Measurements from ENCODE around the gene B4GALNT2. TPM values are rescaled to one million over a fixed set of nuclear protein-coding genes. Genes with fewer than 3 reads are reported as not detected.

The B4GALNT2 gene
- total RNA-seq, 2 donors from 2014 or later: not detected

GRCh38 chr17:49194297-49194607 lies 61.7 kb downstream of the B4GALNT2 start:
- Mint-ChIP-seq H3K4me3 (peak overlapping the region; percentile 64), H3K4me1 (ENCODE audit: low read depth in 2 of 2) (peaks cover 45 to 55% of the 10 kb centered on the region in 2 donors), H3K27me3 (no peaks in the 10 kb centered on the region), H3K9me3 (no peaks in the 10 kb centered on the region), H3K27ac (peak overlapping the region; percentile 50 to 94), H3K36me3 (no peaks in the 10 kb centered on the region)
- no peak for DNase-seq (ENCODE audit: low spot score)
- ATAC-seq: no peak

GRCh38 chr17:49195751-49196150 lies 63.2 kb downstream of the B4GALNT2 start:
- H3K4me1 Mint-ChIP-seq (ENCODE audit: low read depth in 2 of 2): peaks cover 47 to 55% of the 10 kb centered on the region in 2 donors
- H3K4me3 Mint-ChIP-seq: peak overlapping the region; percentile 51
- DNase-seq (ENCODE audit: low spot score): no peak
- no peak for ATAC-seq
- peak overlapping the region in 1 of 2 donors; percentile 94 for H3K27ac Mint-ChIP-seq
- H3K36me3 Mint-ChIP-seq: no peaks in the 10 kb centered on the region
- no peaks in the 10 kb centered on the region for H3K9me3 Mint-ChIP-seq
- H3K27me3 Mint-ChIP-seq: no peaks in the 10 kb centered on the region

DNA sequence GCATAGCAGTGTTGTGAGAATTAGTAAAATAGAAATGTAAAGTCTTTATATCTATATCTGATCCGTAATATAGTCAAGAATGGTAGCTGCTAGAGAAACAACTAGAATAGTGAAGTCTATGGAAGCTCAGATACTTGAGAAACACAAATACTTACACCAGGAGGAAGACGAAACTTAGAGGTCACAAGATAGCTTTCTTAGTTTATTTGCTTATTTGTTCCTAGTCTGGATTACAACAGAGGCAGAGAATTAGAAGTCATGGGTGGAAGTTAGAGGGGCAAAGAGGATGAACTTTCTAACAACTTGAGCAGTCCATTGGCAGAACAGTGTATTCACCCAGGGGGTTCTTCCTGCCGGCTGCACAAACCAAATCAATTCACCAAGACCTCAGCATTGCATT lies 64.0 kb downstream of the B4GALNT2 start:
- H3K4me1 Mint-ChIP-seq (ENCODE audit: low read depth in 2 of 2): peaks cover 45 to 52% of the 10 kb centered on the region in 2 donors
- no peaks in the 10 kb centered on the region for H3K9me3 Mint-ChIP-seq
- H3K36me3 Mint-ChIP-seq: no peaks in the 10 kb centered on the region
- no peak for ATAC-seq
- H3K4me3 Mint-ChIP-seq: no peak overlapping the region
- H3K27ac Mint-ChIP-seq: peak overlapping the region in 1 of 2 donors; percentile 94
- no peaks in the 10 kb centered on the region for H3K27me3 Mint-ChIP-seq
- no peak for DNase-seq (ENCODE audit: low spot score)

DNA sequence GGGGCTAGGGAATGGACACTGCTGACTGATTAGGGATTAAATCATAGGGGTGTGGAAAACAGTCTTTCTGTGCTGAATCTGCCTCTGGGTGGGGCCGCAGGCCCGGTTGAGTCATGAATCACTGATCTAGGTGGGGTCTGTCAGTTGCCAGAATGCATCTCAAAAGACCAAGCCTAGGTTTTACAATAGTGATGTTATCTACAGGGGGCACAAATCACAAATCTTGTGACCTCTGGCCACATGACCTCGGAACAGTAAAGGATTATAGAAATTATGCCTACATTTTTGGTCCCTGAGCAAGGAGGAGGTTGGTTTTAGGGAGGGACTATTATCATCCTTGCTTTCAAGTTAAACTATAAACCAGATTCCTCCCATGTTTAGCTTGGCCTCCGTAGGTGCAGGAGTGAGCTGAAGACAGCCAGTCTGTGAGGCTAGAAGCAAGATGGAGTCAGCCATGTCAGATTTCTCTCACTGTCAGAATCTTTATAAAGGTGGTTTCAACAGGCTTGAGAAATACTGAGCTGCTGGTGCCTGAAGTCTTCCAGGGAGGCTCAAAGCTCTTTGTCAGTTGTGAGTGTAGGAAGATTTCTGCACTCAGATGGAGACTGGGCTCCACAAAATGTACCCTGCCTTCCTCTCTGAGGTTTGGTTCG lies 64.9 kb downstream of the B4GALNT2 start:
- no peaks in the 10 kb centered on the region for H3K36me3 Mint-ChIP-seq
- H3K9me3 Mint-ChIP-seq: no peaks in the 10 kb centered on the region
- H3K4me1 Mint-ChIP-seq (ENCODE audit: low read depth in 2 of 2): peaks cover 36 to 49% of the 10 kb centered on the region in 2 donors
- H3K27ac Mint-ChIP-seq: no peak overlapping the region
- no peaks in the 10 kb centered on the region for H3K27me3 Mint-ChIP-seq
- DNase-seq (ENCODE audit: low spot score) (no peak), ATAC-seq (no peak)
- H3K4me3 Mint-ChIP-seq: no peak overlapping the region

DNA sequence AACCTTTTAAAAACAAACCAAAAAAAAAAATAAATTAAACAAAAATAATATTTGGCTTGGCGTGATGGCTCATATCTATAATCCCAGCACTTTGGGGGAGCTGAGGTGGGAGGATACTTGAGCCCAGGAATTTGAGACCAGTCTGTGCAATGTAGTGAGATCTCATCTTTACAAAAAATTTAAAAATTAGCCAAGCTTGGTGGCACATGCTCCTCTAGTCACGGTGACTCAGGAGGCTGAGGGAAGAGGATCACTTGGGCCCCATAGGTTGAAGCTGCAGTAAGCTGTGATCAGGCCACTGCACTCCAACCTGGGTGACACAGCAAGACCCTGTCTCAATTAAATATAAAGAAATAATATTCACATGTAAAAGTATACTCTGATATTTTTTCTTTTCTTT lies 65.6 kb downstream of the B4GALNT2 start:
- DNase-seq (ENCODE audit: low spot score) (no peak), ATAC-seq (no peak)
- H3K27ac Mint-ChIP-seq: no peak overlapping the region
- H3K36me3 Mint-ChIP-seq: no peaks in the 10 kb centered on the region
- peaks cover 29 to 44% of the 10 kb centered on the region in 2 donors for H3K4me1 Mint-ChIP-seq (ENCODE audit: low read depth in 2 of 2)
- no peak overlapping the region for H3K4me3 Mint-ChIP-seq
- H3K27me3 Mint-ChIP-seq: no peaks in the 10 kb centered on the region
- H3K9me3 Mint-ChIP-seq: no peaks in the 10 kb centered on the region

GRCh38 chr17:49200423-49201083 lies 68.0 kb downstream of the B4GALNT2 start:
- no peak for DNase-seq (ENCODE audit: low spot score)
- no peaks in the 10 kb centered on the region for H3K9me3 Mint-ChIP-seq
- H3K4me3 Mint-ChIP-seq: no peak overlapping the region
- peaks cover 22 to 27% of the 10 kb centered on the region in 2 donors for H3K4me1 Mint-ChIP-seq (ENCODE audit: low read depth in 2 of 2)
- H3K36me3 Mint-ChIP-seq: no peaks in the 10 kb centered on the region
- H3K27me3 Mint-ChIP-seq: no peaks in the 10 kb centered on the region
- ATAC-seq: peak; percentile 47 to 61
- H3K27ac Mint-ChIP-seq: peak overlapping the region in 1 of 2 donors; percentile 54

DNA sequence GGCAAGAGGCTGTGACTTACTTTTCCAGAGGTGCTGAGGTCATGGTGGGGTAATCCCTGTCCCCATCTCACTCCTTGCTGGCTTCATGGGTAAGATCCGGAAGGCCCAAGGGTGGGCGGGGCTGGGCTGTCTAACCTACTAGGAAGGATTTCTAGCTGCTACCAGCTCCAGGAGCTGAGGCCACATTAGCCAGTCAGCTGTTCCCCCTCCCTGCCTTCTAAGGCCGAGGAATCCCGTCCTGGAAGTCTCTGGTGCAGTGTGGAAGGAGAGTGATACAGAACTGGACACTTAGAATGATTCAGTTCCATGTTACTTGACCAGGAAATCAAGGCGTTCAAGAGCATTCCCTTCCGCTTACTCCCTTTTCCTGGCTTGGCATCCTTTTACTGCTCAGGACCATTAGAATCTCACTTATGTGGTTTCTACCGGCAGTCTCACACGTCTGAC lies 68.9 kb downstream of the B4GALNT2 start:
- Mint-ChIP-seq H3K27me3 (no peaks in the 10 kb centered on the region), H3K27ac (no peak overlapping the region), H3K4me3 (no peak overlapping the region), H3K36me3 (no peaks in the 10 kb centered on the region), H3K4me1 (ENCODE audit: low read depth in 2 of 2) (peaks cover 17 to 20% of the 10 kb centered on the region in 2 donors), H3K9me3 (no peaks in the 10 kb centered on the region)
- DNase-seq (ENCODE audit: low spot score) (no peak), ATAC-seq (no peak)

DNA sequence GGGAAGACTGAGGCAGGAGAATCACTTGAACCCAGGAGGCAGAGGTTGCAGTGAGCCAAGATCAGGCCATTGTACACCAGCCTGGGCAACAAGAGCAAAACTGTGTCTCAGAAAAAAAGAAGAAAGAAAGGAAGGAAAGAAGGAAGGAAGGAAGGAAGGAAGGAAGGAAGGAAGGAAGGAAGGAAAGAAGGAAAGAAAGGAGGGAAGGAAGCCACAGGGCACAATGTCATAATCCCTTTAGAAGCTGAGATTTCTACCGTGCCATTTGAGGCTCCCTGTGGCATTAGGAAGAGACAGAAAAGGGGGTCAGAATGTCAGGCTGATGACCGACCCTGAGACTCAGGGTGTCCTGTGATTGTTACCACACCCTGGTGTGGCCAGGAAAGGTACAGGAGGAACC lies 71.2 kb downstream of the B4GALNT2 start:
- ATAC-seq: no peak
- Mint-ChIP-seq H3K9me3 (no peaks in the 10 kb centered on the region), H3K4me1 (ENCODE audit: low read depth in 2 of 2) (peaks cover 25 to 29% of the 10 kb centered on the region in 2 donors), H3K4me3 (no peak overlapping the region), H3K27ac (no peak overlapping the region), H3K36me3 (no peaks in the 10 kb centered on the region), H3K27me3 (no peaks in the 10 kb centered on the region)
- no peak for DNase-seq (ENCODE audit: low spot score)

DNA sequence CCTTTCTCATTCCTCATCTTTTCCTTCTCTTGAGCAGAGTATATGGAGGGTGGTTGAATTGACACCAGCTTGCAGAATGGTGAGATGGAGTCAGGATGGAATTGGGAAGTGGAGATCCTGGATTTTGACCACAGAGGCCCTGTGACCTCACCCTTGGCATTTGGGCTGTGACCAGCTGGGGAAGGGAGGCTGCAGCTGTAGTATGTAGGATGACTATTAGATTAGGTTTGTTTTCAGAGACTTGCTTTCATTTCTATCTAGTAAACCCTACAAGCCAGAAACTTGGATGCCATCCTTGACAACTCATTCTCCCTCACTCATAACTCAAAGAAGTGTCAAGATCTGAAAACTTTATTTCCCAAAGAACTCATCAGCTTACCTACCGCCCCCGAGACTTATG lies 71.9 kb downstream of the B4GALNT2 start:
- DNase-seq (ENCODE audit: low spot score) (no peak), ATAC-seq (no peak)
- Mint-ChIP-seq H3K27ac (no peak overlapping the region), H3K4me3 (no peak overlapping the region), H3K36me3 (no peaks in the 10 kb centered on the region), H3K27me3 (no peaks in the 10 kb centered on the region), H3K4me1 (ENCODE audit: low read depth in 2 of 2) (peaks cover 32 to 36% of the 10 kb centered on the region in 2 donors), H3K9me3 (no peaks in the 10 kb centered on the region)

DNA sequence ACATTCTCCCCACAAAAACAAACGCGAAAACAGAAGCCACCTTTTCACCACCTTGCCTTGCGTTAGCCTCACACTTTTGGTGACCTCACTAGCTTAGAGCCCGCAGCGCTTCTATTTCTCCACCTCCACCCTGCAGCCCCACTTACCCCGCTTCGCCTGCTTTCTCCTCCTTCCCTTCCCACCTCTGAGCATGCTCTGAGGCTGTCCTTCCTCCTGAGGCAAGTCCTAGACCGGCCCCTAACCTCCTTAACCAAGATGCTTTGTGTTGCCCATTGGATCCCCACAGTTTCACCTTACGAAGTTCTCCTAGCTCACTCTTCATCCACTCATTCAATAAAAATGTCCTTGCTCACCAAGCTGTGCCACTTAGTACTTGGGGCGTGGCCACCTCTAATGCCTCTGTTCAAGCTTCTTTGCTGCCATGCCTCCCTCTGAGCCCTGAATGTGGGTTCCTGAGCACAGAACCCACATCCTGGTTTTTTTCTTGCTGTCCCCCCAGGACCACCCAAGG lies 76.5 kb downstream of the B4GALNT2 start:
- Mint-ChIP-seq H3K27me3 (no peaks in the 10 kb centered on the region), H3K4me3 (peak overlapping the region; percentile 90), H3K4me1 (ENCODE audit: low read depth in 2 of 2) (peaks cover 56 to 57% of the 10 kb centered on the region in 2 donors), H3K27ac (peak overlapping the region; percentile 76 to 79), H3K36me3 (peaks cover 6% of the 10 kb centered on the region), H3K9me3 (no peaks in the 10 kb centered on the region)
- DNase-seq (ENCODE audit: low spot score) (peak; percentile 48), ATAC-seq (peak in 1 of 2 donors; percentile 31)

DNA sequence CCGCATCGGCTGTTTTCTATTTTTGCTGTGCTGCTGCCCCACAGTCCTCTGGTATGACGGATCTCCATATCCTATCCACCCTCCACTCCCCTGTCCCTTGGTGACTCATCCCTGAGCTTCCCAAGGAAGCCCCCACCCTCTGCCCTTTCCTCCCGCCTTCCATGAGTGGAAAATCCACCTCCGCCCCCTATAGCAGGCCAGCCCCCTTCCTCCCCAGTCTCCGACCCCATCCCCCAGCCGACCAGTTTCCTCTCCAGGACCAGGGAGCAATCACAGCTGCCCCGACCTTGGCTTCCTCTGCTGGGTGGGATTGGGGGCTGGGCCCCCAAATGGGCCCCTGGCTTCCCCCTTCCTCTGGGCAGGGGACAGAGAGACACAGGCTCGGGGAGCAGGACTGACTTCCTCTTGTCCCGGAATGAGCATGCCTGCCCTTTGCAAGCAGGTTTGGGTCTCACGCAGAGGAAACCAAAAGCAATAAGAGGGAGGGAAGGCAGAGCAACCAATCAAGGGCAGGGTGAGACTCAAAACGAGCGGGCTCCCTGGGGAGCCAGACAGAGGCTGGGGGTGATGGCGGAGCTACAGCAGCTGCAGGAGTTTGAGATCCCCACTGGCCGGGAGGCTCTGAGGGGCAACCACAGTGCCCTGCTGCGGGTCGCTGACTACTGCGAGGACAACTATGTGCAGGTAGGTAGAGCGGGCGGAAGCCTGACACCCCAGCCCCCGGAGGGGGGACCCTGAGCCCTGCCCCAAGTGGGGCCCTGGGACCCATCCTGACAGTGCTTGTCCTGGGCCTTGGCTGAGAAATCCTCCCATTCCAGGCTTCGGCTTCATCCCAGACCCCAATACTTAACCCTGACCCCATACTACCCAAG lies 77.8 kb downstream of the B4GALNT2 start, which contains the start of the genes ABI3 and GNGT2:
TSS of gene ABI3 (plus strand) at position 550 of the 872 bp plus-strand sequence. CDS start at position 568, 18 bp downstream.
TSS of gene GNGT2 (minus strand) at position 417 of the 872 bp plus-strand sequence. CDS start 3,152 bp downstream, outside the sequence.
- Mint-ChIP-seq H3K4me1 (ENCODE audit: low read depth in 2 of 2) (peaks cover 62 to 67% of the 10 kb centered on the region in 2 donors), H3K27ac (peak within 1 kb of the TSS; percentile 76 to 79), H3K36me3 (peaks cover 6% of the 10 kb centered on the region), H3K9me3 (no peaks in the 10 kb centered on the region), H3K4me3 (peak within 1 kb of the TSS; percentile 90), H3K27me3 (no peaks in the 10 kb centered on the region)
- peak; percentile 90 to 91 for ATAC-seq
- DNase-seq (ENCODE audit: low spot score): peak; percentile 81

DNA sequence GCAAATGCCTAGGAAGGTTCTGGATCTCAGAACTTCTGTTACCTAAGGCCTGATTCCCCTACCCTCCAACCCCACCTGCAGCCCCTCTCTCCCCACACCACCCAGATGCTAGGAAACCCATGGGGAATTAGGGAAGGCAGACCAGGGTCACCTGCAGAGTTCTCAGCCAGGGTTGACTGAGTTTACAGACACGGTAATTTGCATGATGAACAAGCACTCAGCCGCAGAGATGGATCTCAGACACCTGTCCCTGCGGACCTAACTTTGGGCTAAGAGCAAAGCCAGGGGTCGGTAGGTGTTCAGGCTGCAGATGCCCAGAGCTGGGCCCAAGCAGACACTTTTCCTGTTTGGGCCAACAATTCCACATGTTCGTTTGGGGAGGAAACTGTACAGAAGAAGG lies 80.8 kb downstream of the B4GALNT2 start:
- H3K9me3 Mint-ChIP-seq: no peaks in the 10 kb centered on the region
- H3K4me1 Mint-ChIP-seq (ENCODE audit: low read depth in 2 of 2): peaks cover 79 to 87% of the 10 kb centered on the region in 2 donors
- peak overlapping the region; percentile 90 for H3K4me3 Mint-ChIP-seq
- H3K36me3 Mint-ChIP-seq: peaks cover 6% of the 10 kb centered on the region
- H3K27ac Mint-ChIP-seq: peak overlapping the region; percentile 76 to 79
- DNase-seq (ENCODE audit: low spot score) (no peak), ATAC-seq (no peak)
- H3K27me3 Mint-ChIP-seq: no peaks in the 10 kb centered on the region

DNA sequence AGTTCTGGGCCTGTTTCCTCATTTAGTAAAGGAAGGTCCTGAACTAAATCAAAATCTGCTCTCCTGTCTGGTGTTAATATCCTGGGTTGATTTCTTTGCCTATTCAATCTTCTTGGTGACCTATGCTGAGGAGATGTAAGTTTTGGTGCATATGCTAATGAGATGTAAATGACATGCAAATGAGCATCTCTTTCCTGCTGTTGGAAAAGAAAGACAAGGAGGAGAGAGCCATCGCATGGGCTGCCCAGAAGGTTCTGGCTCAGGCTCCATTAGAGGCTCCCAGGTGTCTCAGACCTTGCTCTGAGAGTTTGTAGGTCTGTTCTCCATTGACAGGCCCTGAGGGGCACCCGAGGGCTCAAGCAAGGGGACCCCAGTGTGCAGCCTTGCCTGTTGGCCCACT lies 81.3 kb downstream of the B4GALNT2 start:
- peaks cover 6% of the 10 kb centered on the region for H3K36me3 Mint-ChIP-seq
- H3K27ac Mint-ChIP-seq: peak overlapping the region; percentile 76 to 79
- no peaks in the 10 kb centered on the region for H3K27me3 Mint-ChIP-seq
- H3K9me3 Mint-ChIP-seq: no peaks in the 10 kb centered on the region
- ATAC-seq (no peak), DNase-seq (ENCODE audit: low spot score) (no peak)
- H3K4me1 Mint-ChIP-seq (ENCODE audit: low read depth in 2 of 2): peaks cover 80 to 86% of the 10 kb centered on the region in 2 donors
- peak overlapping the region; percentile 90 for H3K4me3 Mint-ChIP-seq
